ENCODE measurements around the gene PERM1.

- no peak for TF ChIP-seq POLR2A (IDR thresholded peaks at IDR 0.05; ENCODE audit: low read length)
- TF ChIP-seq GATA1 (IDR thresholded peaks at IDR 0.05; ENCODE audit: low read depth, low read length) = no peak
Measured at GRCh38 chr1:954927-955326, 27.0 kb downstream of the PERM1 start.

All from erythroblast (primary cell).